GM21526 (cell line): ENCODE results near the gene GFY.

Experiments
- ATAC-seq: cut with Tn5 transposase; IDR thresholded peaks from one replicate; pipeline ENCODE4 v1.9.1; 2021; ENCODE audit warnings: moderate library complexity; ENCODE audit not compliant: unreplicated experiment, low FRiP score

GFY gene, protein sequence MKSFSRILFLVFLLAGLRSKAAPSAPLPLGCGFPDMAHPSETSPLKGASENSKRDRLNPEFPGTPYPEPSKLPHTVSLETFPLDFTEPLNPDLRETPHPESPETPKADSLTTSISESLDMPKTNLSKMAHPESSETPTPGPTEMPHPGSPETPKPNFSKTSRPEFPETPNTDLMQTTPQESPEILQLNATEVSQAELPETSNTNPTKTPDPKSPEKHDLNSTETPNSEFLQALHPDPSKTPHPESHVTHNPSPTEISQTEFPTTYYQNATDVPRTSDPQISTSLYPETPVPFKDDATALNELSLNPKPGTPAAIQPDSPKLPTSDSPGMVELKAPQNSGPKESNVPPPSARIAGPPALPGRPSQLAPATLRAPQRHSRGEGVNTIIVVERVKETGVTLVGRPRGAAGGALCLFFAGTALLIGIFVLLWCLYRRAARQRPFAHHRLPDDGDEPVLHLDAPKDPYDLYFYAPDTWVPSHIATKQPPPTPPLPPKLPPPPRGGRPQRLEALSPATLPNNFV

DNA sequence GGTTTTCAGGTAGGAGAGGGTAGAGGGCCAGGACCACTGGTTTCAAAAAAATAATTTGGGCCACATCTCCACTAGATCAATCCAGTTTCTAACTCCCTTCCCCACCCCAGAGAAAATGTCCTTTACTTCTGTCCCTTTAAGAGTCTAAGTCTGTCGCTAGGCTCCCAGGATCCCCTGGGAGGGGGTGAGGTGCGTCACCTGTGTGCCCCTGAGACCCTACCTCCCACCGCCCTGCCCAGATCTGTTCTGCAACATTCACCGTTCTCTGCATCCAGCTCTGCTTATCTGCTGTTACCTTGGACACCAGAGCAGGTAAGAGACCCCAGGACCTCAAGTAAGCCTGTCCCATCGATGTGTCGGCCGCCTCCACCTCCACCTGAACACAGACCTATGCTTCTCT, at the start of gene GFY:
GFY (plus strand) TSS at position 211 of the 400 bp plus-strand sequence. CDS start 1,043 bp downstream, outside the sequence.
- ATAC-seq, result no peak

DNA sequence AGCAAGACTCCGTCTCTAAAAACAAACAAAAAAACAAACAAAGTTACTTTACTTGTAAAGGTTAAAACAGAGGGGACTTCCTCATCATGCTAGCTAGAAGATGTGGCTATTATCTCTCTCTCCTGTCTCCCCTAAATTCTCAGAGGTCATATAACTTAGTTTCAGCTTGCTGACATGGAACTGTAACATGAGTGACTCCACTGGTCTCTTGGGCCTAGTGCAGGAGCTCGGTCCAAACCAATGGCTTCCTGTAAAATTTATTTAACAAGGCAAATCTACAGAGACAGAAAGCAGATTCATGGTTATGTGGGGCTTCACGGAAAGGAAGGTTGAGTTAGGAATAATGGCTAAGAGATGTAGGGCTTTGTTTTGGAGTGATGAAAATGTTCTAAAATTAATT, 46.7 kb upstream of the GFY start:
- no peak for ATAC-seq

DNA sequence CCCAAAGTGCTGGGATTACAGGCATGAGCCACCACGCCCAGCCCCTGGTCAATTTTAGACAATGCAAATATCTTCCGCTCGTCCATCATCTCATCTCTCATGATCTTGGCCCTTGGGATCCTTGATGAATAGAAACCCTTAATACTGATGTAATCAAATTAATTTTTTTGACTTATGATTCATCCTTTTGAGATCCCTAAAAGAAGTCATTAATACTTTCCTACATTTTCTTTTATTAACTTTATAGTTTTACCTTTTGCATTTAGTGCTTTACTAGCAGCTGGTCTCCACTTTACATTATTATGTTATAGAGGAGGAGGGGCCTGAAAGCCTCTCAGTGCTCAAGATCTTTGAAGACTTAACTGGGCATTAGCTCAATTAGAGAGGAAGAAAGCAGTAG, 44.8 kb upstream of the GFY start:
- ATAC-seq, result no peak

- ATAC-seq, result no peak
Observed at GRCh38 chr19:49382639-49383038, 42.5 kb upstream of the GFY start.

GRCh38 chr19:49383599-49383998, 41.6 kb upstream of the GFY start:
- no peak for ATAC-seq

DNA sequence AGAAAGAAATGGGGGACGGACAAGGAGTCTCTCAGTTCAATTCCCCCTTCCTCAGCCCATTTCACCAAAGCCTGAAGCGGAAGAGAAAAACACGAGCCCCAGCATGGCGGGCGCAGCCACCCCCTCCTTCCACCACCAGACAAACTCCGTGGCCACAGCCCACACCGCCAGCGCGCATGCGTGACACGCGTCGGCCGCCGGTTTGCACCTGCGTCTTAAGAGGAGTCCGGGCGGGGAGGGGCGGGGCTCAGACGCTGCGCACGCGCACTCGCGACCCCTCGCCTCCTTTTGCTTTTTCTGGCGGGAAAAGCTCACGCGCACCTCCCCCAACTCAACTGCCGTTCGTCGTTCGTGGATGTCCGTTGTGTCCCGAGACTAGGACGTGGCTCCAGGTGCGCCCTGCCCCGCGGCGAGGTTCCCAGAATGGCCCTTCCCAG, 37.2 kb upstream of the GFY start, which contains the start of gene KASH5:
KASH5 (plus strand) TSS at position 314 of the 437 bp plus-strand sequence. CDS start 2,635 bp downstream, outside the sequence.
- ATAC-seq, result no peak

DNA sequence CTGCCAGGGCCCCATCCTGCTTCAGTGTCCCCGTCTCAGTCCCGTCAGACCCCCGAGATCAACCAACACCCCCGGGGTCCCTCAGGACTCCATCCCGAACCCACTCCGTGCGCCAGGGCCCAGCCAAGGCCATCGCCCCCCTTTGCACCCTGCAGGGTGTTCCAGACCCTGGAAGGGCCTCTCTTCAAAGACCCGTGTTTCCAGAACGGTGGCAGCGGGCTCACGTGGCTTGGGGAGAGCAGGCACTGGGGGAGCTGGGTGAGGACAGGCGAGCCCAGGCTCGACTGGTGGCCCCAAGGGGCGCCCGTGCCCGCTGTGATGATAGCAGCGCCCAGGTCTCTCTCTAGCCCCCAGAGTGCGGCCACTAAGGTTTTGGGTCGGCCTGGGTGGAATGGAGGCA, 35.8 kb upstream of the GFY start:
- no peak for ATAC-seq

DNA sequence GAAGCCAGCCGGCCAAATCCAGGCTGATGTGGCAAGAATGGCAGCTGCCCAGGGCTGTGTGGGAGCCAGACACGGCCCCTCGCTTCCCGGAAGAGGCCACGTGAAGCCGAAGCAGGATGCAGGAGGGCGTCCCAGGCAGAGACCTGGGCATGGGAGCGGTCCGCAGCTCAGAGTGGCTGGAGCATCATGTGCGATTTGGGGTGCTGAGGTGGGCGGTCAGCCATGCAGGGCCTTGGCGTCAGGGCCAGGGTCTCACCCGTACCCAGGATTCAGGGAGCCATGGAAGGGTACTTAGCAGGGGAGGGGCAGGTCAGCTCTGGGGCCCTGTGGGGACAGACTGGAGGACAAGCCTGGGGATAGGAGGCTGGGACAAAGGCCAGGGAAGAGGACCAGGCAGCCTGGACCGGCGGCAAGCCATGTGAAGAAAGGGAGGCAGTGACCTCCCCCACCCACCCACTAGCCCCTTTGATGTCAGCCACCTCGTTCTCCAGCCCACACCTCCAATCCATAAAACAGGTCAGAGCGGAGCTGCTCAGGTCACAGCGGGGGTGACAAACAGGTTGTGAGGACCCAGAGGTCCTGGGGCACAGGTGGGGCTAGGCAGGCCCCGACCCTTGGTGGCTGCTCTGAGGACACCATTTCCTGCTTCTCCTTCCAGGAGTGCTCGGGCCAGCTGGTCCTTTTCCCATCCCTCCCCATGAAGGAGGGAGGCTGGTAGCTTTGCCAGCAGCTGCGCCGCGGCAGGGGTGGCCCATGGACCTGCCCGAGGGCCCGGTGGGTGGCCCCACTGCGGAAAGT, 34.9 kb upstream of the GFY start:
- ATAC-seq, result no peak

- no peak for ATAC-seq
Observed at GRCh38 chr19:49390929-49391359, 34.2 kb upstream of the GFY start.

- ATAC-seq, result no peak
Observed at GRCh38 chr19:49391581-49392399, 33.4 kb upstream of the GFY start.

DNA sequence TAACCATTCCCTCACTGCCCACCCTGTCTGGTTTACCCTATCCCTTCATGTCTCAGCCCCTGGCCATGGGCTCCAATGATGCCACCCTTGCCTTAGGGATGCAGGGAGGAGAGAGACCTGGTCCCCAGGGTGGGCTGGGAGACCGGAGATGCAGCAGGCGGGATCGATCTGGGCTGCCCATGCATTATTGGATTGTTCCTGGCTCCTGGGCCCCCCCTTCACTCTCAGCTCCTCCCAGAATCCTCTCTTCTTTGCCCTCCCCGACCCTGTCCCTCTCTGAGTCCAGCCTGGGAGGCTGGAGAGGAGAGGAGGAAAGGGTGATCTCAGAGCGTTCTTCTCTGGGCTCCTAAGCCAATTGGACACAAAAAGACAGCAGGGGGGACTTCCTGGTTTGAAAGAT, 31.3 kb upstream of the GFY start:
- no peak for ATAC-seq

DNA sequence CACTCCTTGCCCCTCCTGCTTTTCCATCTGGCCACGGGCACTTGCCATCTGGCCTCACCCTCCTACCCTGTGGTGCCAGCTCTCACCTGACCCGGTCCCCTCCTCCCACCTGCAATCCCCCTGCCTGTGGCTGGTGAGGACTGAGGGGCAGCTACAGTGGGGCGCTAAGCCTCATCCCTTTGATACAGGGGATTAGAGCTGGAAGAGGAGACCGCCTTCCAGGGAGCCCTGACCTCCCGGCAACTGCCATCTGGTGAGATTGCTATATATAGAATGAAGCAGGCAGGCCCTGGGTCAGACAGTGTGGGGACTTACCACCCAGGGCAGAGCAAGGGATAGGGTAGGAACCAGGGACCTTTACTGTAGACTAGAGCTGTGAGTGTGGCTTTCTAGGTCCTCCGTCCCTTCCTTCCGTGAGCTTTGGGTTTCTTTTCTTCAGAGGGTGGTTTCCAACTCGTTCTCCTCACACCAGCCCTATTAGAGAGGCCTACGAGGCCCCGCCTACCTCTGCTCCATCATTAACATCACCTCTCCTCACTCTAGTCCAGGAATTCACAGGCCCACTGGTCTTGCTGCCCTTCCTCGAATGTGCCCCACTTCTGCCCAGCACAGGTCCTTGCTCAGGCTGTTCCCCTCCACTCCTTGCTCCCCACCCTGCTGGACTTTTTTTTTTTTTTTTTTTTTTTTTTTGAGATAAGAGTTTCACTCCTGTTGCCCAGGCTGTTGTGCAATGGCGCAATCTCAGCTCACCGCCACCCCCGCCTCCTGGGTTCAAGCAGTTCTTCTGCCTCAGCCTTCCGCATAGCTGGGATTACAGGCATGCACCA, 29.4 kb upstream of the GFY start:
- ATAC-seq, result no peak

- ATAC-seq, result no peak
Observed at GRCh38 chr19:49396738-49397505, 28.3 kb upstream of the GFY start.

GRCh38 chr19:49398001-49398615, 27.1 kb upstream of the GFY start:
- no peak for ATAC-seq

- ATAC-seq, result no peak
Observed at GRCh38 chr19:49398931-49399330, 26.3 kb upstream of the GFY start.

- ATAC-seq, result no peak
Observed at GRCh38 chr19:49400029-49400428, 25.2 kb upstream of the GFY start.

GRCh38 chr19:49403404-49404187, 21.6 kb upstream of the GFY start:
- ATAC-seq, result no peak

GRCh38 chr19:49407079-49407478, 18.1 kb upstream of the GFY start:
- no peak for ATAC-seq
